OCI-LY1 (cell line): ENCODE measurements around the gene S100A14.
"Not testable (repeated sequence)": the region's sequence is repeated elsewhere in the genome, so short reads cannot be mapped to it uniquely, and the experiment has no call there.

ENCODE experiments used
- EZH2 ChIP-seq: fragments of 200-600 bp; sonication (generic), shearing (Covaris generic); IDR thresholded peaks from 2 replicates; pipeline ENCODE4 v1.8.0; 2017; ENCODE audit warnings: borderline replicate concordance, mixed run types, mild to moderate bottlenecking, antibody characterized with exemption, low read length, moderate library complexity, mixed read lengths
- TF ChIP-seq, protein P1 (sequence below): fragments of 200-600 bp; sonication (generic), shearing (Covaris generic); IDR thresholded peaks from 2 replicates; pipeline ENCODE4 v1.5.1; 2017; ENCODE audit warnings: mild to moderate bottlenecking, antibody characterized with exemption, low read length, moderate library complexity, mixed read lengths

DNA sequence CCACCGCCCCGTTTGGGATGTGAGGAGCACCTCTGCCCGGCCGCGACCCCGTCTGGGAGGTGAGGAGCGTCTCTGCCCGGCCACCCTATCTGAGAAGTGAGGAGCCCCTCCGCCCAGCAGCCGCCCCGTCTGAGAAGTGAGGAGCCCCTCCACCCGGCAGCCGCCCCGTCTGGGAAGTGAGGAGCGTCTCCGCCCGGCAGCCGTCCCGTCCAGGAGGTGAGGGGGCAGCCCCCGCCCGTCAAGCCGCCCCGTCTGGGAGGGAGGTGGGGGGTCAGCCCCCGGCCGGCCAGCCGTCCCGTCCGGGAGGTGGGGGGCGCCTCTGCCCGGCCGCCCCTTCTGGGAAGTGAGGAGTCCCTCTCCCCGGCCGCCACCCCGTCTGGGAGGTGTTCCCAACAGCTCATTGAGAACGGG, 41.0 kb downstream of the S100A14 start:
- TF ChIP-seq, protein P1, sequence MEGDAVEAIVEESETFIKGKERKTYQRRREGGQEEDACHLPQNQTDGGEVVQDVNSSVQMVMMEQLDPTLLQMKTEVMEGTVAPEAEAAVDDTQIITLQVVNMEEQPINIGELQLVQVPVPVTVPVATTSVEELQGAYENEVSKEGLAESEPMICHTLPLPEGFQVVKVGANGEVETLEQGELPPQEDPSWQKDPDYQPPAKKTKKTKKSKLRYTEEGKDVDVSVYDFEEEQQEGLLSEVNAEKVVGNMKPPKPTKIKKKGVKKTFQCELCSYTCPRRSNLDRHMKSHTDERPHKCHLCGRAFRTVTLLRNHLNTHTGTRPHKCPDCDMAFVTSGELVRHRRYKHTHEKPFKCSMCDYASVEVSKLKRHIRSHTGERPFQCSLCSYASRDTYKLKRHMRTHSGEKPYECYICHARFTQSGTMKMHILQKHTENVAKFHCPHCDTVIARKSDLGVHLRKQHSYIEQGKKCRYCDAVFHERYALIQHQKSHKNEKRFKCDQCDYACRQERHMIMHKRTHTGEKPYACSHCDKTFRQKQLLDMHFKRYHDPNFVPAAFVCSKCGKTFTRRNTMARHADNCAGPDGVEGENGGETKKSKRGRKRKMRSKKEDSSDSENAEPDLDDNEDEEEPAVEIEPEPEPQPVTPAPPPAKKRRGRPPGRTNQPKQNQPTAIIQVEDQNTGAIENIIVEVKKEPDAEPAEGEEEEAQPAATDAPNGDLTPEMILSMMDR, result not testable (repeated sequence)
- TF ChIP-seq EZH2, result not testable (repeated sequence)
